ENCODE measurements around the gene GPS2.

- TF ChIP-seq CREB1 (IDR thresholded peaks at IDR 0.05; ENCODE audit: low read depth) (no peak), CTCF (IDR thresholded peaks at IDR 0.05 in 2 of 3, conservative IDR thresholded peaks at IDR 0.05 in 1 of 3; ENCODE audit: control insufficient read depth in 2 of 3, extremely low read depth in 1 of 3, insufficient read depth in 1 of 3, low read depth in 3 of 3, low read length in 3 of 3) (no peak), NR2C2 (IDR thresholded peaks at IDR 0.05; ENCODE audit: borderline replicate concordance, control insufficient read depth, insufficient read length, low read depth) (no peak), NFYB (IDR thresholded peaks at IDR 0.05; ENCODE audit: insufficient read depth, low read depth, low read length) (no peak), ASH2L (IDR thresholded peaks at IDR 0.05; ENCODE audit: borderline replicate concordance, low read depth) (no peak), EP300 (IDR thresholded peaks at IDR 0.05; ENCODE audit: borderline replicate concordance in 1 of 2, control insufficient read depth in 1 of 2, low read depth in 2 of 2, low read length in 2 of 2) (no peak), SIN3A (IDR thresholded peaks at IDR 0.05; ENCODE audit: low read depth, low read length) (no peak), POLR2AphosphoS5 (IDR thresholded peaks at IDR 0.05; ENCODE audit: low read length) (no peak), BMI1 (IDR thresholded peaks at IDR 0.05; ENCODE audit: borderline replicate concordance) (no peak), EZH2 (IDR thresholded peaks at IDR 0.05; ENCODE audit: borderline replicate concordance, control insufficient read depth, low read depth, low read length) (no peak), CBX3 (IDR thresholded peaks at IDR 0.05; ENCODE audit: borderline replicate concordance, low read depth) (no peak), ZBTB40 (IDR thresholded peaks at IDR 0.05; ENCODE audit: borderline replicate concordance) (no peak), POLR2A (IDR thresholded peaks at IDR 0.05; ENCODE audit: low read depth, low read length) (no peak), HDGF (IDR thresholded peaks at IDR 0.05) (no peak)
Observed at GRCh38 chr17:7326186-7326585, 11.0 kb upstream of the GPS2 start.

Measured in GM12878 (cell line).